Breast epithelium (tissue), 4 donors: ENCODE results near the gene KLC1. TPM values are rescaled to one million over a fixed set of nuclear protein-coding genes. Genes with fewer than 3 reads are reported as not detected.

ENCODE experiments used
- DNase-seq, 2 donors: peaks; one replicate each; pipeline ENCODE4 v3.0.0-alpha.2; 2019; ENCODE audit warnings: low spot score in 2 of 2
- H3K27ac ChIP-seq, 2 donors: fragments of 200-600 bp; sonication (generic) in 1 of 2; one replicate each; pipeline ENCODE4 v1.5.1; 2016 to 2019; ENCODE audit warnings: mild to moderate bottlenecking in 1 of 2
- H3K27me3 ChIP-seq, 2 donors: fragments of 200-600 bp; sonication (generic) in 1 of 2; one replicate each; pipeline versions ENCODE4 v1.5.1 to v1.6.0; 2017 to 2019; ENCODE audit warnings: control low read depth in 1 of 2, mild to moderate bottlenecking in 1 of 2
- H3K36me3 ChIP-seq: fragments of 200-600 bp; one replicate; pipeline ENCODE4 v1.5.1; 2019
- H3K4me1 ChIP-seq, 2 donors: fragments of 200-600 bp; sonication (generic); one replicate each; pipeline ENCODE4 v1.5.1; 2016 to 2019; ENCODE audit warnings: control low read depth in 1 of 2
- H3K4me3 ChIP-seq, 3 donors: fragments of 200-600 bp; sonication (generic); 1 replicate in 2 of 3; 2 replicates in 1 of 3; pipeline ENCODE4 v1.5.1; 2016 to 2019; ENCODE audit warnings: mild to moderate bottlenecking in 3 of 3, moderate library complexity in 2 of 3
- H3K9me3 ChIP-seq, 2 donors: fragments of 200-600 bp; sonication (generic) in 1 of 2; one replicate each; pipeline ENCODE4 v1.5.1; 2016 to 2019; ENCODE audit warnings: control low read depth in 1 of 2
- CTCF ChIP-seq, 3 donors: fragments of 450-650 bp; IDR thresholded peaks; one replicate each; pipeline ENCODE4 v1.5.1; 2016 to 2017; ENCODE audit warnings: antibody characterized with exemption in 3 of 3, mild to moderate bottlenecking in 3 of 3, moderate library complexity in 3 of 3
- POLR2A ChIP-seq: fragments of 450-650 bp; IDR thresholded peaks from one replicate; pipeline ENCODE4 v1.6.1; 2016; ENCODE audit warnings: antibody characterized with exemption, mild to moderate bottlenecking, moderate library complexity
- POLR2AphosphoS5 ChIP-seq, 3 donors: sonication (generic); formaldehyde crosslinking; IDR thresholded peaks; one replicate each; pipeline ENCODE4 v1.6.1; 2017; ENCODE audit warnings: antibody characterized with exemption in 3 of 3
- intact Hi-C: fragments of 100-400 bp; cut with DNase I; formaldehyde crosslinking; loops from one replicate; pipeline ENCODE4 v1.15.1; 2023; ENCODE audit warnings: low total_unique reads
- total RNA-seq, 3 donors: library from RNA; depleted of rRNA; stranded (reverse); fragments of >200 nt; gene quantifications; one replicate each; pipeline ENCODE4 v1.1.0, GENCODE V29; 2016

The KLC1 gene
- total RNA-seq, 3 donors from 2014 or later, result 222 to 275 (median 253) TPM

GRCh38 chr14:103667671-103668070, 38.7 kb downstream of the KLC1 start:
- Histone ChIP-seq H3K4me1 (no peaks in the 10 kb centered on the region), H3K27me3 (no peaks in the 10 kb centered on the region), H3K9me3 (no peaks in the 10 kb centered on the region), H3K27ac (no peak overlapping the region), H3K4me3 (no peak overlapping the region), H3K36me3 (peaks cover 4% of the 10 kb centered on the region)
- TF ChIP-seq POLR2A (no peak), CTCF (IDR thresholded peaks at IDR 0.05) (no peak), POLR2AphosphoS5 (IDR thresholded peaks at IDR 0.05) (no peak)
- DNase-seq, result no peak
- intact Hi-C loops, result no loop called here

- no peaks in the 10 kb centered on the region for H3K27me3 ChIP-seq
- peaks cover 9% of the 10 kb centered on the region for H3K36me3 ChIP-seq
- no peak overlapping the region for H3K4me3 ChIP-seq
- DNase-seq, result no peak
- H3K9me3 ChIP-seq, result no peaks in the 10 kb centered on the region
- no peak for TF ChIP-seq POLR2AphosphoS5 (IDR thresholded peaks at IDR 0.05)
- TF ChIP-seq POLR2A, result no peak
- TF ChIP-seq CTCF (IDR thresholded peaks at IDR 0.05), result no peak
- intact Hi-C loops, result no loop called here
- H3K27ac ChIP-seq, result no peak overlapping the region
- no peaks in the 10 kb centered on the region for H3K4me1 ChIP-seq
Observed at GRCh38 chr14:103668117-103668516, 39.1 kb downstream of the KLC1 start.

- Histone ChIP-seq H3K4me3 (no peak overlapping the region), H3K4me1 (no peaks in the 10 kb centered on the region), H3K9me3 (no peaks in the 10 kb centered on the region), H3K27me3 (no peaks in the 10 kb centered on the region), H3K27ac (no peak overlapping the region), H3K36me3 (peaks cover 11% of the 10 kb centered on the region)
- TF ChIP-seq POLR2AphosphoS5 (IDR thresholded peaks at IDR 0.05) (no peak), POLR2A (no peak)
- intact Hi-C loops, result no loop called here
- DNase-seq, result no peak
Observed at GRCh38 chr14:103669370-103669769, 40.4 kb downstream of the KLC1 start.

- Histone ChIP-seq H3K4me3 (no peak overlapping the region), H3K4me1 (no peaks in the 10 kb centered on the region), H3K27ac (no peak overlapping the region), H3K36me3 (peaks cover 16% of the 10 kb centered on the region), H3K27me3 (no peaks in the 10 kb centered on the region), H3K9me3 (no peaks in the 10 kb centered on the region)
- TF ChIP-seq POLR2A, result no peak
- TF ChIP-seq POLR2AphosphoS5 (IDR thresholded peaks at IDR 0.05), result no peak
- TF ChIP-seq CTCF (IDR thresholded peaks at IDR 0.05), result no peak
- no peak for DNase-seq
- intact Hi-C loops, result no loop called here
Observed at GRCh38 chr14:103671911-103672310, 42.9 kb downstream of the KLC1 start.

- H3K4me3 ChIP-seq, result no peak overlapping the region
- peaks cover 21% of the 10 kb centered on the region for H3K36me3 ChIP-seq
- no peaks in the 10 kb centered on the region for H3K9me3 ChIP-seq
- intact Hi-C loops, result loop anchor here (2.0 kb wide), 1 partner anchor 49 kb away; no protein-coding TSS in a partner anchor
- no peaks in the 10 kb centered on the region for H3K27me3 ChIP-seq
- TF ChIP-seq CTCF (IDR thresholded peaks at IDR 0.05), result no peak
- no peak for TF ChIP-seq POLR2AphosphoS5 (IDR thresholded peaks at IDR 0.05)
- TF ChIP-seq POLR2A, result no peak
- no peaks in the 10 kb centered on the region for H3K4me1 ChIP-seq
- DNase-seq, result no peak
- H3K27ac ChIP-seq, result no peak overlapping the region
Observed at GRCh38 chr14:103675957-103676356, 46.9 kb downstream of the KLC1 start.
